HG02623 (cell line): ENCODE measurements around the gene ARPC1A.
"Not testable (repeated sequence)": the region's sequence is repeated elsewhere in the genome, so short reads cannot be mapped to it uniquely, and the experiment has no call there.

Experiments used
- ATAC-seq: cut with Tn5 transposase; IDR thresholded peaks from one replicate; pipeline ENCODE4 v1.9.1; 2021; ENCODE audit warnings: moderate library complexity; ENCODE audit not compliant: unreplicated experiment

ARPC1A gene

DNA sequence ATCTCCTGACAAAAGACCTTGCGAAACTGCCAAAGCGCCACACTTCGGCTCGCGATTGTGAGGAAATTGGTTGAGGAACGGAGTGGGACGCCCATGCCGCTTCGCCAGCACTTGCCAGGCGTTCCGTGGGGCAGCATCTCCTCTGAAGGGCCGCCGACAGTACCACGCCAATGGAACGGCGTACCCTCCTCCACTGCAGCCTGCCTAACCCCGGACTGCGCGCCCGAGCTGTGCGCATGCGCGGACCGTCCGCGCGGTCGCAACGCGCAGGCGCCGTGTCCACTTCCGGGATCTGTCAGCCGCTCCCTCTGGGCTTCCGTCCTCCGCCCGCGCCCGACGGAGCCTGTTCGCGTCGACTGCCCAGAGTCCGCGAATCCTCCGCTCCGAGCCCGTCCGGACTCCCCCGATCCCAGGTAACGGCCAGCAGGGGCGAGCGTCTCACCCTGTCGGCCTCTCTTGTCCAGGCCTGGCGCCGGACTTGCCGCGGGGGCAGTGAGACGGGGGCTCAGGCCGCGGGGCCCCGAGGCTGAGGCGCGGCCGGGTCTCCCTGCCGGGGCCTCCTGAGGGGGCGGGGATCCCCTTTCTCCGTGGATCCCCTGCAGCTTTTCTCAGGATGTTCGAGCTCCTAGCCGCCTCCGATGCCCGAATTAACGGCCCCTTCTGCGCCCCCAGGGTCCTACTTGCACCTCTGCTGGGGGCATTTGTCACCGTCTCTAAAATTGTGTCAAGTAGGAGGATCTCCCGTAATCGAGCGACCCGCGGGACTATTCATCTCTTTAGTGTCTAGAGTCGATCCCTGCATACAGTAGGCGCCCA lies at the start of gene ARPC1A:
ARPC1A (plus strand) TSS at position 307 of the 816 bp plus-strand sequence. CDS start 7,456 bp downstream, outside the sequence.
- ATAC-seq: peak; percentile 91

DNA sequence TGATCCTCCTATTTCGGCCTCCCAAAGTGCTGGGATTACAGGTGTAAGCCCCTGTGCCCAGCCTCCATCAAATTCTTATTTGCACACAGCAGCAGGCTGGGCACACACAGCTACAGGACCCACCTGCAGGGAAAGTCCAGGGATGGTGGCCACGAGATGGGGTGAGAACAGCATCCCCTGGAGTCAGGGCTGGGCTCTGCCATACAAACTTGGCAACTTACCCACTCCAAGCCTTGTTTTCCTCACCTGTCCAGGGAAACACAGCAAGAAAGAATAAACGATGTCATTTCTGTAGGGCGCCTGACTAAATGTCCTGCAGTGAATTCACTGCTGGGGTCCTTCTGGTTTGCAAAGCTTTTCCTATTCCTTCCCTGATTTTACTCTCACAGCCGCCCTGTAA lies 47.5 kb upstream of the ARPC1A start:
- no peak for ATAC-seq

DNA sequence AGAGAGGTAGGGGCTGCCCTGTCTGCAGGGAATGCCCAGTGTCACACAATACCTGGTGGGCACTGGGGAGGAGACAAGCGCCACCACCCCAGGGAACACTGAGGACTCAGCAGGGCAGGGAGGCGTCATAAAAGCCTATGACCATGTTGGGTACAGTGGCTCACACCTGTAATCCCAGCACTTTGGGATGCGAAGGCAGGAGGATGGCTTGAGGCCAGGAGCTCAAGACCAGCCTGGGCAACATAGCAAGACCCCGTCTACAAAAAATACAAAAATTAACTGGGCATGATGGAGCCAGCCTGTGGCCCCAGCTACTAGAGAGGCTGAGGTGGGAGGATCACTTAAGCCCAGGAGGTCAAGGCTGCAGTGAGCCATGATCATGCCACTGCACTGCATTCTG lies 41.5 kb upstream of the ARPC1A start:
- ATAC-seq: not testable (repeated sequence)

DNA sequence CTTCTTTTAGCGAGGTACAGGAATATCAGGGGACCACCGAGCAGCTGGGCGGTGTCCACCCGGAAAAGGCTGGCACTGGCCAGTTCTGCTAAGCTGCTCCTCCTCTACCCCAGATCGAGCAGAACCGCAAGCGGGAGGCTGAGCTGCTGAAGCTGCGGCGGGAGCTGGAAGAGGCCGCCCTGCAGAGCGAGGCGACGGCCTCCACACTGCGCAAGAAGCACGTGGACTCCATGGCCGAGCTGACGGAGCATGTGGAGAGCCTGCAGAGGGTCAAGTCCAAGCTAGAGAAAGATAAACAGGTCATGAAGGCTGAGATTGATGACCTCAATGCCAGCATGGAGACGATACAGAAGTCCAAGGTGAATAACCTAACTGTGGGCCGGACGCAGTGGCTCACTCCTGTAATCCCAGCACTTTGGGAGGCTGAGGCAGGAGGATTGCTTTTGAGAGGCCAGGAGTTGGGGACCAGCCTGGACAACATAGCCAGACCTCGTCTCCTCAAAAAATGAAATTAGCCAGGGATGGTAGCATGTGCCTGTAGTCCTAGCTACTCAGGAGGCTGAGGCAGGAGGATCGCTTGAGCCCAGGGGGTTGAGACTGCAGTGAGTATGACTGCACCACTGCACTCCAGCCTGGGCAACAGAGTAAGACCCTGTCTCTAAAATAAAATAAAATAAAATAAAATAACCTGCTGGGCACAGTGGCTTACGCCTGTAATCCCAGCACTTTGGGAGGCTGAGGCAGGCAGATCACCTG lies 37.7 kb upstream of the ARPC1A start:
- no peak for ATAC-seq

DNA sequence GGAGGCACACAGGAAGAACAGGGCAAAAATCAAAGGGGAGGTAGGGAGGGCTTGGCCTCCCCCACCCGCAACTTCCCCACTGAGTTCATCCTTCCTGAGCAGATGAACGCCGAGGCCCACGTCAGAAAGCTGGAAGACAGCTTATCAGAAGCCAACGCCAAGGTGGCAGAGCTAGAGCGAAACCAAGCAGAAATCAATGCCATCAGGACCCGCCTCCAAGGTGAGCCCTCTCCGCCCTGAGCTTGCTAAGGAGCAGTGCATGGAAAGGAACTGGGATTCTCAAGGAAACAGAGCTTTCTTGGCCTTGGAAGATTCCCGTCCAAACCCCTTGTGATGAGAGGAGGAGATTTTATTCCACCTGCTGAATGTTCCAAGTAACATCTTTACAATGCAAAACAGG lies 36.5 kb upstream of the ARPC1A start:
- ATAC-seq: no peak

DNA sequence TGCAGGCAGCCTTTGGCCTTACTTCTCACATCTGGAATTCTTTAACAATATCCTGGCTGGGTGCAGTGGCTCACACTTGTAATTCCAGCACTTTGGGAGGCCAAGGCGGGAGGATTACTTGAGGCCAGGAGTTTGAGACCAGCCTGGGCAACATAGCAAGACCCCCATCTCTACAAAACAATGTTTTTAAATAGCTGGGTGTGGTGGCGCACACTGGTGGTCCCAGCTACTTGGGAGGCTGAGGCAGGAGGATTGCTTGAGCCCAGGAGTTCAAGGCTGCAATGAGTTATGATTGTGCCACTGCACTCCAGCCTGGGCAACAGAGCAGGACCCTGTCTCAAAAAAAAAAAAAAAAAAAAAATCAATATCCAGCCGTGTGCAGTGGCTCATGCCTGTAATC lies 35.5 kb upstream of the ARPC1A start:
- ATAC-seq: not testable (repeated sequence)

DNA sequence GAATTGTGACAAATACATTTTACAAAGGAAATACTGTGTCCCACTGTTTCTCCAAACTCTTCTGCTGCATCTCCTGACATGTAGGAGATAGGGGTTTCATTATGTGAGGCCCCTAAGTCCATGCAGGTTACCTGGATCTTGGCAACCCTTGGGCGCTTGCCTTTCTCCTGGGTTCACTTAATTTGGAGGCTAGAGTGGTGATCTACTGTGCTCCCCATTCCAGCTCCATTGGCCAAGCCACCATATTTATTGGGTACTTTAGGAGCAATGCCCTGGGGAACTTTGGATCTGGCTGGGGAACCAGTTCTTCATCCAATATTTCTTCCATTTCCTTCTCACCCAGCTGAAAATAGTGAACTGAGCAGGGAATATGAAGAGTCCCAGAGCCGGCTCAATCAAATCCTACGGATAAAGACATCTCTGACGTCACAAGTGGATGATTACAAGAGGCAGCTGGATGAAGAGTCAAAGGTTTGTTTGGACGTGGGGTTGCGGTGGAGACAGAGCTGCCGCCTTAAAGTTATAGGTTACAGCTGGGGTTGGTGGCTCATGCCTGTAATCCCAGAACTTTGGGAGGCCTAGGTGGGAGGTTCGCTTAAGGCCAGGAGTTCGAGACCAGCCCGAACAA lies 34.6 kb upstream of the ARPC1A start:
- no peak for ATAC-seq

DNA sequence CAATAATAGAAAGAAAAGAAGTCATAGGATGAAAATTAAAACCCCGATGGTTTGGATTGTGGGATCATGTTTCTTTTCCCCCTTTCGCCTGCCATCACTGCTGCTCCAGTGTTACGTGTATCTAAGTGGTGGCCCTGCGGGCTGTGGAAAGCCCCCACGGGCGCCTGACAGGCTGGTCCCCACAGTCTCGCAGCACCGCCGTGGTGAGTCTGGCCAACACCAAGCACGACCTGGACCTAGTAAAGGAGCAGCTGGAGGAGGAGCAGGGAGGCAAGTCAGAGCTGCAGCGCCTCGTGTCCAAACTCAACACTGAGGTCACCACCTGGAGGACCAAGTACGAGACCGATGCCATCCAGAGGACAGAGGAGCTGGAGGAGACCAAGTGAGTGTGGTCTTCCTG lies 33.6 kb upstream of the ARPC1A start:
- no peak for ATAC-seq

DNA sequence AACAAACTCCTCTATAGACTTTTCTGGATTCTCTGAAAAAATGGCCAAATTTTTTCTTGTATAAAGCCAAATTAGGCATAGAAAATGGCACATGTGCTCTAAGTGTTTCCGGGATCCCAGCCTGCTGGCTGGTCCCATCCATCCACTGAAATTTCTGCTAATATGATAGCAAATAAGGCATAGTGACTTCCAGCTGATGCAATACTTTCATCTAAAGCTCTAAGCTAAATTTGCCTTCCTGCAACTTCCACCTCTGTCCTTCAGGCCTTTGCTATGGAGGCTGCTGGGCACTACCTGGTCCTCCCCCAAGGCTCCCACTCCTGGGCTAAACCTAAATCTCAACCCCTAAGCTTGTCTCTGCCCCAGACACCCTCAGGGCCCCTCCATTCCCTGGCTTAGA lies 32.5 kb upstream of the ARPC1A start:
- no peak for ATAC-seq

DNA sequence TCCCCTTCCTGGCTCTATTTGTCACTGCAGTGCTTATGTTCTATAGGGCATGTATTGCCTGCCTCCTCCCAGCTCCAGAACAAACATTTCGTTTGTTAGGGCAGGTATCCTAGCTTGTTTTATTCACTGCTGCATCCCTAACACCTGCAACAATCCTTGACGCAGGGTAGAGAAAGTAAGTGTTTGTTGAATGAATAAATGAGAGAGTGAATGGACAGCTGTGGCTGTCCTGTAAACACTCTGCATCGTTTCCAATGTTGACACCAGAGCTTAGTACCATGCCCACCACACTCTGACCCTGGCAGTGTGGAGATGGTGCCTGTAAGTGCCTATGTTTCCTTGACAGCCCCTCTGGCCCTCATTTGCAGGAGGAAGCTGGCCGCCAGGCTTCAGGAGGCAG lies 32.0 kb upstream of the ARPC1A start:
- no peak for ATAC-seq

DNA sequence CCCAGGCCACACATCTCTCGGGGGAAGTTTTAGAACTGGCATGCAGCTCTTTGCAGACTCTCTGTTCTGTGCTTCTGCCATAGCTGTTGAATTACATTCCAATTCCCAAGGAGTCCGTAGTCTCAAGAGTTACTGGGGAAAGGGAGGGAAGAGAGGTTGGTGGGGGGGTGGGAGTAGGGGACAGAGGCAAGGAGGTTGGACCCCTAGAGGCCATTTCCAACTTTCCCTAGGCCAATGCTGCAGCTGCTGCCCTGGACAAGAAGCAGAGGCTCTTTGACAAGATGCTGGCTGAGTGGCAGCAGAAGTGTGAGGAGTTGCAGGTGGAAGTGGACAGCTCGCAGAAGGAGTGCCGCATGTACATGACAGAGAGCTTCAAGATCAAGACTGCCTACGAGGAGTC lies 29.2 kb upstream of the ARPC1A start:
- no peak for ATAC-seq

DNA sequence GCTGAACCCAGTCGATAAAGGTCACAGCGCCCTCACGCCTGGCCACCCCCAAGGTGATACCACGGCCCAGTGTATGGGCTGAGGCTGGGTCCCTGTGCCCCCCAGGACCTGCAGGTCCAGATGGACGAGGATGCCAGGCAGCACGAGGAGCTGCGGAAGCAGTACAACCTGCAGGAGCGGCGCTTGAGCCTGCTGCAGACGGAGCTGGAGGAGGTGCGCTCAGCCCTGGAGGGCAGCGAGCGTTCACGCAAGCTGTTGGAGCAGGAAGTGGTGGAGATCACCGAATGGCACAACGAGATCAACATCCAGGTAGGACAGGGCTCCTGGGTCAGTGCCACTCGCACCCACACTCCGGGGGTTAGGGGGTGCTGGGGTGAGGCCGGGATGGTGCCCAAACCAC lies 24.2 kb upstream of the ARPC1A start:
- no peak for ATAC-seq

DNA sequence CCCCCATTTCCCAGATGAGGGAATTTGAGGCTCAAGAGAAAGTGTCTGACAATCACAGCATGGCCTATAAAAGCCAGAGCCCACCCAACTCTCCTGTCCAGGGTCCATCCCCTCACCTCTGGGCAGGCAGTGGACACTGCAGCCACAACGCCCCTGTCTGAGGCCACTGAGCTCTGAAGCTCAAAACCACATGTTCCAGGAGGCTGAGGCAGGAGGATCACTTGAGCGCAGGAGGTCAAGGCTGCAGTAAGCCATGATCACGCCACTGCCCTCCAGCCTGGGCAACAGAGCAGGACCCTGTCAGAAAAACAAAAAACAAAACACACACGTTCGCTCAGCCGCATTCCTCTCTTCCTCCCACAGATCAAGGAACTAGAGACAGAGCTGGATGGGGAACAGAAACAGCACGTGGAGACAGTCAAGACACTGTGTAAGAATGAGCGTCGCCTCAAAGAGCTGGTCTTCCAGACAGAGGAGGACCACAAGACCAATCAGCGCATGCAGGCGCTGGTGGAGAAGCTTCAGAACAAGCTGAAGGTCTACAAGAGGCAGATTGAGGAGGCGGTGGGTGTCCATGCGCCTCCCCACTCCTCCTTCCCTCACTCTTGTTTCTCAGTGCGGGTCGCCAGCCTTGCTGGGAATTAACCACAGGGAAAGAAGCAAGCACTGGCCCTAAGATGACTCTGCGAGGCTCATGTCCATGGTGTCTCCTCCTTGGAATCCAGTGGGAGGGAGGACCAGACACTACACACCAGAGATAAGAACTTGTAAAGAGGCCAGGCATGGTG lies 20.0 kb upstream of the ARPC1A start:
- ATAC-seq: no peak

DNA sequence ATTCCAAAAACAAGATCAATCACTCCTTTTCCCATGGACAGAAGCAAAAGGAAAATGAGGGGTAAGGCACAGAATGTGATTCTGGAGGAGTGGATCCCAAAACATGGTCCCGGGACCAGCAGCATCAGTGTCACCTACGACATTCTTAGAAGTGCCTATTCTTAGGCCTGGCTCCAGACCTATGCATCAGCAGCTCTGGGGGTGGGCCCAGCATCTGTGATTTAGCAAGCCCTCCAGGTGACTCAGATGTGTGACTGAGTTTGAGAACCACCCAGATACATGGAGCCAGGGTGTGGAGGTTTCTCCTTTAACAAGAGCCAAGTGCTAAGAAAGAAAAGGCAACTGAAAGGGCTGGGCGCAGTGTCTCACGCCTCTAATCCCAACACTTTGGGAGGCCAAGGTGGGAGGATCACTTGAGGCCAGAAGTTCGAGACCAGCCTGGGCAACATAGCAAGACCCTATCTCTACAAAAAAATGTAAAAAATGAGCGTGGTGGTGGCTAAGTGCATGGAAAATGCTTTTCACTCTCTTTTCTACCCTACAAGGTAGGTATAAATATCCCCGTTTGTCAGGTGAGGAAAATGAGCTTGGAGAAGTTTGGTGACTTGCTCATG lies 17.1 kb upstream of the ARPC1A start:
- ATAC-seq: no peak

DNA sequence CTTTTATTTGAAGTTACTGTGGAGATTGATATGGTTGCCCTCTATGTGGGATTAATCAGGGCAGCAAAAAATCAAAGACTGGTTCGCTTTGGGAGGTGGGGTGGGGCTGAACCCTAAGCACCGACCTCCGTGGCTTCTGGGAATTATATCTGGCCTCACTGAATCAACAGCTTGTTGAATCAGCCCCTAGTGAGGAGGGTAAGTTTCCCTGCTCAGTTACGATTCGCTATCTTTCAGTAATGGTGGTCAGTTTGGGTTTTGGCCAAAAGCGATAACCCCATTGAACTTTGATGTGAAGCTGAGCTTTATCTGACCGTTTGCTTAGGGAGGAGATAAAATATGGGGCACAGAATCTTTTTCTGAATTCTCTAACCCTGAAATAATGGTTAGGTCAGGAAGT lies 16.6 kb upstream of the ARPC1A start:
- ATAC-seq: no peak

DNA sequence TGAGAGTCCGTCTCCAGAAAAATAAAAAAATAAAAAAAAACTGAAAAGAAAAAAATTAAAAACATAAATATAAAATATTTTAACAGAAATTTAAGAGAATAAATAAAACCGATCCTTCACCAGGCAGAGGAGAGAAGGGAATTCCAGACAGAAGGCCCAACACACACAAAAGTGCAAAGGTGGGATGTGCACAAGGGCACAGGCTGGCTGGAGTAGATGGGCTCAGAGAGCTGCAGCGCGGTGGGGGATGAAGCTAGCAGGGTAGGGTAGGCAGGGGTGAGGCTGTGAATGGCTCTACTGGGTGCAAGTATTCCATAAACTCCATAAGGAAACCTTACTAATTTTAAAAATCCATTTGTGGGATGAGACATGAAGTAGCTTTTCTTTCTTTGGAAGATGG lies 15.7 kb upstream of the ARPC1A start:
- ATAC-seq: no peak

DNA sequence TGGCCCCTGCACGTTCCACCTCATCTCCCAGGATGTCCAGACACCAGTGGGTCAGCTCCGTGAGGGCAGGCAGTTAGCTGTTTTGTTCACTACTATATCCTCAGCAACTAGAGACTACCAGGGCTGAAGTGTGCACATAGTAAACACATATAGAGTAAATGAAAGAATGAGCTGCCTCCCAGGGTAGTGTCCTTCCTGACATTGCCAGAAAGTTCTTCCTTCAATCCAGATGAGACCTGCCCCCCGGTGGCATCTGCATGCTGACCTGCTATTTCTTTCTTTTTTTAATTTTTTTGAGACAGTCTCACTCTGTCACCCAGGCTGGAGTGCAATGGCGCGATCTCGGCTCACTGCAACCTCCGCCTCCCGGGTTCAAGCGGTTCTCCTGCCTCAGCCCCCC lies 14.0 kb upstream of the ARPC1A start:
- ATAC-seq: no peak

DNA sequence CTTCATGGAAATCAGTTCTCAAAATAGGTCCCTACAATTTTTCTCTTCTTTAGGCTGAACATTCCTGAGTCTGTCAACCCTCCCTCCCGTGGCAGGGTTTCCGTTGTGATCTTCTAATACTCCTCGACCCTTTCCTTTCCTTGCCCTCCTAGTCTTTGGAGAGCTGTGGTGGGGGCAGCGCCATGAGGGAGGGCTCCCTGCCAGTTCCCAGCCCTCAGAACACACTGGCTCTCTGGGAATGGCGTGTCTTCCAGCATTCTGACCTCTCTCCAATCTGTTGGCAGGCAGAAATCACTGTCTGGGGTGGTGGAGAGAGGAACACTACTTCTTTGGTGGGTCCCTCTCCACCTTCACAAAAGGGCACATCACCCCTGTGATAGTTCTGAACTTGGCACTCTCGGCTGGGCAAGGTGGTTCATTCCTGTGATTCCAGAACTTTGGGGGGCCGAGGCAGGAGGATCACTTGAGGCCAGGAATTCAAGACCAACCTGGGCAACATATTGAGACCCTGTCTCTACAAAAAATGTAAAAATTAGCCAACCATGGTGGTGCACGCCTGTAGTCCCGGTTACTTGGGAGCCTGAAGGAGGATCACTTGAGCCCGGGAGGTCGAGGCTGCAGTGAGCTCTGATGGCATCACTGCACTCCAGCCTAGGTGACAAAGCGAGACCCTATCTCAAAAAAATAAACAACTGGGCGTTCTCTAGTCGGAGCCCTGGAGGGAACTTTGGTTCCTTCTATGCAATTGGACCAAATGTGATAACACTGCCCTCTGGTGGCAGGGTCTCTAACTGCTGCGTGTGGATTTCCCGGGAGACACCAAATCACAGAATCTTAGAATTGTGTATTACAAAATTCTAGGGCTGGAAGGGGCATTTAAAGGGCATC lies 13.1 kb upstream of the ARPC1A start:
- no peak for ATAC-seq

DNA sequence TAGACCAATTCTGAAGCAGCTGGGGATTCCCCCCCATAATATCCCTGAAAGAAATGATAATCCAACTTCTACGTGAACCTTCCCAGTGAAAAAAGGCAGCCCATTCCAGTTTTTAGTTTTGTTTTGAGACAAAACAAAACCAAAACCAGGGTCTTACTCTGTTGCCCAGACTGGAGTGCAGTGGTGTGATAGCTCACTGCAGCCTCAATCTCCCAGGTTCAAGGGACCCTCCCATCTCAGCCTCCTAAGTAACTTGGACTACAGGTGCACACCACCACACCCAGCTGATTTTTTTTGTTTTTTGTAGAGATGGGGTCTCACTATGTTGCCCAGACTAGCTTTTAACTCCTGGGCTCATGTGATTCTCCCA lies 12.5 kb upstream of the ARPC1A start:
- ATAC-seq: no peak

DNA sequence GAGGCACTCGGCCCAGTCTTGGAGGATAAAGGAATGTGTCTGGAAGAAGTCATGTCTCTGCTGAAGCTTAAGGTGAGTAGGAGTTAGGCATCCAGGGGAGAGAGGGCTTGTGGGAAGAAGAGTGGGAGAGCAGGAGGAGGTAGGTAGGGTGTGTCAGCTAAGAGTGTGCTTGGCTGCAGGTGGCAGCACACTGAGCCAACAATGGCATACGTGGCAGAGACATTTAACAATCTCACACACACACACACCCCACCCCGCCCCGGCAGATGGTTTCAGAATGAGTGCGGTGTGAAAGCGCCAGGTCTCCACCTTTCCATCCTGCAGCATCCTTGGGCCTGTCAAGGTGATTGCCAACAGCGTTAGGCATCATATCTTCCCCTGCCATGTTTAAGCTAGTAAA lies 11.2 kb upstream of the ARPC1A start:
- no peak for ATAC-seq
